Measurements from ENCODE around the gene CACNG7.

Gene CACNG7

GRCh38 chr19:53884256-53884655, 24.8 kb upstream of the CACNG7 start:
- peak; percentile 71 for DNase-seq (ENCODE audit: low spot score)
- Histone ChIP-seq H3K4me3 (no peak overlapping the region), H3K27ac (no peak overlapping the region)
- no peak for TF ChIP-seq CTCF (IDR thresholded peaks at IDR 0.05)

DNA sequence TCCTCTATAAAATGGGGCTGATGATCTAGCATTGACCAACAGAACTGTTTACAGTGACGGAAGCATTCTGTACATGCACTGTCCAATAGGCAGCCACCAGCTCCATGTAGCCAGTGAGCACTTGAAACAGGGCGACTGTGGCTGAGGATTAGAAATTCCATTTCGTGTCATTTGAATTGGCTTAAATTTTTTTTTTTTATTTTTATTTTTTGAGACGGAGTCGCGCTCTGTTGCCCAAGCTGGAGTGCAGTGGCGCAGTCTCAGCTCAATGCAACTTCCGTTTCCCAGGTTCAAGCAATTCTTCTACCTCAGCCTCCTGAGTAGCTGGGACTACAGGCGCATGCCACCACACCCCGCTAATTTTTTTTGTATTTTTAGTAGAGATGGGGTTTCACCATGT, 24.0 kb upstream of the CACNG7 start:
- H3K27ac ChIP-seq: no peak overlapping the region
- H3K4me3 ChIP-seq: no peak overlapping the region
- no peak for TF ChIP-seq CTCF (IDR thresholded peaks at IDR 0.05)
- no peak for DNase-seq (ENCODE audit: low spot score)

GRCh38 chr19:53892301-53892980, 16.6 kb upstream of the CACNG7 start:
- no peak overlapping the region for H3K27ac ChIP-seq
- H3K4me3 ChIP-seq: no peak overlapping the region
- DNase-seq (ENCODE audit: low spot score): no peak
- no peak for TF ChIP-seq CTCF (IDR thresholded peaks at IDR 0.05)

- DNase-seq (ENCODE audit: low spot score): no peak
- Histone ChIP-seq H3K27ac (no peak overlapping the region), H3K4me3 (no peak overlapping the region)
- TF ChIP-seq CTCF (IDR thresholded peaks at IDR 0.05): no peak
Measured at GRCh38 chr19:53892981-53893325, 16.1 kb upstream of the CACNG7 start.

GRCh38 chr19:53894707-53895106, 14.4 kb upstream of the CACNG7 start:
- no peak for TF ChIP-seq CTCF (IDR thresholded peaks at IDR 0.05)
- no peak for DNase-seq (ENCODE audit: low spot score)
- Histone ChIP-seq H3K27ac (no peak overlapping the region), H3K4me3 (no peak overlapping the region)

GRCh38 chr19:53896682-53897081, 12.4 kb upstream of the CACNG7 start:
- H3K4me3 ChIP-seq: no peak overlapping the region
- no peak for DNase-seq (ENCODE audit: low spot score)
- TF ChIP-seq CTCF (IDR thresholded peaks at IDR 0.05): no peak
- no peak overlapping the region for H3K27ac ChIP-seq

GRCh38 chr19:53897459-53897858, 11.6 kb upstream of the CACNG7 start:
- Histone ChIP-seq H3K4me3 (no peak overlapping the region), H3K27ac (no peak overlapping the region)
- TF ChIP-seq CTCF (IDR thresholded peaks at IDR 0.05): no peak
- no peak for DNase-seq (ENCODE audit: low spot score)
